Panc1 (cell line): Measurements from ENCODE around the gene ANTXR2. TPM values are rescaled to one million over a fixed set of nuclear protein-coding genes. Genes with fewer than 3 reads are reported as not detected.

Experiments used
- ATAC-seq: fragments of 200-7000 bp; cut with Tn5 transposase; 2 replicates; pipeline ENCODE4 v1.9.1; 2020; ENCODE audit warnings: mild to moderate bottlenecking, moderate library complexity
- BruUV-seq: library from RNA; stranded (reverse); fragments of 400-500 nt; replicated peaks from 2 replicates; lab custom pipeline; 2021; lab: Mats Ljungman, UMichigan
- CTCF ChIA-PET: fragments of 300-600 bp; sonication (Branson Sonifier 250); formaldehyde crosslinking; loops from one replicate; lab custom pipeline; 2022; ENCODE audit warnings: antibody characterized with exemption; lab: Charles Lee
- POLR2A ChIA-PET: fragments of 300-600 bp; sonication (Branson Sonifier 250); formaldehyde crosslinking; loops from one replicate; lab custom pipeline; 2022; ENCODE audit warnings: antibody characterized with exemption; lab: Charles Lee
- DNase-seq: peaks from one replicate; pipeline ENCODE4 v3.0.0-alpha.2; 2010; ENCODE audit warnings: low read depth, low spot score
- H3K27ac ChIP-seq: 2 replicates; pipeline ENCODE4 v1.5.1; 2011; ENCODE audit warnings: mild to moderate bottlenecking, low read length, inconsistent platforms
- H3K27me3 ChIP-seq: fragments of 200-500 bp; sonication (Bioruptor generic); 2 replicates; pipeline ENCODE4 v1.6.0; 2014; ENCODE audit warnings: low read length, inconsistent platforms; ENCODE audit not compliant: control insufficient read depth, insufficient read depth
- H3K36me3 ChIP-seq: fragments of 200-500 bp; sonication (Bioruptor generic); 2 replicates; pipeline ENCODE4 v1.5.1; 2014; ENCODE audit warnings: inconsistent platforms, mild to moderate bottlenecking, low read length, moderate library complexity; ENCODE audit not compliant: control insufficient read depth, insufficient read depth
- H3K4me1 ChIP-seq: 2 replicates; pipeline ENCODE4 v1.5.1; 2011; ENCODE audit warnings: inconsistent platforms, mild to moderate bottlenecking, low read length, moderate library complexity; ENCODE audit not compliant: control insufficient read depth, insufficient read depth
- H3K4me3 ChIP-seq, 2 experiments: 2 replicates each; pipeline ENCODE4 v1.5.1; 2011 to 2012; ENCODE audit warnings: low read depth in 2 of 2, low read length in 2 of 2, mild to moderate bottlenecking in 2 of 2, inconsistent platforms in 1 of 2, moderate library complexity in 1 of 2
- H3K9me3 ChIP-seq: fragments of 200-500 bp; sonication (Bioruptor generic); 2 replicates; pipeline ENCODE4 v1.5.1; 2014; ENCODE audit warnings: low read depth, mild to moderate bottlenecking, inconsistent platforms, low read length, moderate library complexity; ENCODE audit not compliant: control insufficient read depth, insufficient read depth
- POLR2AphosphoS5 ChIP-seq: IDR thresholded peaks from 2 replicates; pipeline ENCODE4 v1.6.1; 2012; ENCODE audit warnings: mild to moderate bottlenecking, low read depth, low read length, moderate library complexity
- SIN3A ChIP-seq: IDR thresholded peaks from 2 replicates; pipeline ENCODE4 v1.6.1; 2012; ENCODE audit warnings: low read depth, mild to moderate bottlenecking, low read length, moderate library complexity, borderline replicate concordance; ENCODE audit not compliant: insufficient read depth
- TCF7L2 ChIP-seq: IDR thresholded peaks from 2 replicates; pipeline ENCODE4 v1.6.1; 2011; ENCODE audit warnings: mild to moderate bottlenecking, low read depth, low read length, inconsistent platforms
- in situ Hi-C: cut with HindIII; loops from 2 replicates; pipeline ENCODE4 v1.10.0; 2016; ENCODE audit warnings: low sequenced_read_pairs, low pct_unique_long_range_greater_than_20kb
- intact Hi-C: fragments of 100-400 bp; cut with micrococcal nuclease; formaldehyde crosslinking; loops from one replicate; pipeline ENCODE4 v1.10.0; 2022; ENCODE audit not compliant: unreplicated experiment
- total RNA-seq: library from RNA; stranded (reverse); gene quantifications from one replicate; pipeline ENCODE4 v1.2.1, GENCODE V29; 2021; ENCODE audit not compliant: unreplicated experiment
- TF ChIP-seq, protein P1 (sequence below): fragments of 450-650 bp; IDR thresholded peaks from 2 replicates; pipeline ENCODE4 v1.5.1; 2017; ENCODE audit warnings: mild to moderate bottlenecking
- TF ChIP-seq, protein P2 (sequence below), 2 experiments: IDR thresholded peaks; 2 replicates each; pipeline ENCODE4 v1.6.1; 2011 to 2012; ENCODE audit warnings: low read depth in 2 of 2, control low read depth in 1 of 2, low read length in 1 of 2, mild to moderate bottlenecking in 1 of 2, moderate library complexity in 1 of 2; ENCODE audit not compliant: insufficient read depth in 1 of 2

The ANTXR2 gene
- total RNA-seq, 1 experiment from 2014 or later = 27.8 TPM

DNA sequence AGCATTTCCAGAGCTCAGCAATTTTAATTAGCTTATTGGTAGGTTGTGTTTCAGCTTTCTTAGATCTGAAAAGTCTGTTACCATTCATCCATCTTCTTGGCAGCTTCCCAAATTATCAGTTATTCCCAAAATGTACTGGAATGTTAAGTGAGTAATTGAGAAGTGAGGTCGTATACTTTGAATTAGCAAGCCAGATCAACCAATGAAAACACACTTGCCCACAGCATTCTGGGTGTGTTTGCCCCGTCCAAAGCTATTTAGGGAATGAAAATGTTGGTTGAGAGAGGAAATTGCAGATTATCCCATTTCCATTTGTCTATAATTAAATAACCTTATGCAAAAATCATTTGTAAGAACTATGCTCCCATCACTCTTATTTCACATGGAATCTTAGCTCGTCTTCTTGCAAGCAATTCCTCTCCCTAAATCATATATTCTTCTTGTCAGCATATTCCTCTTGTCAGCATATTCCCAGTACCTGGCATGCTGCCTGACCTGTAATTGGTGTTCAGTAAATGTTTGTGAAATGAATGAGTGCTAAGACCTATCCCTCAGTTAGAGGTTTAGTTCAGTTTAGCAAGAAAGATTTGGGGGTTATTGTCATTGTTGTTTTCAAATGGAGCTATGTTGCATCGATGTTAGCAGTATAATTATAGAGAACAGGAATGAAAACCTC, 23.3 kb upstream of the ANTXR2 start:
- ChIA-PET POLR2A (no interaction called here), CTCF (no interaction called here)
- no peak overlapping the region for H3K4me3 ChIP-seq
- intact Hi-C loops = no loop called here
- DNase-seq = no peak
- no peaks in the 10 kb centered on the region for H3K9me3 ChIP-seq
- H3K27ac ChIP-seq = no peak overlapping the region
- BruUV-seq = no TSS peak
- in situ Hi-C loops = no loop called here
- H3K4me1 ChIP-seq = no peaks in the 10 kb centered on the region
- H3K27me3 ChIP-seq = no peaks in the 10 kb centered on the region
- no peak for ATAC-seq
- TF ChIP-seq POLR2AphosphoS5 (no peak), SIN3A (no peak), TCF7L2 (no peak)
- TF ChIP-seq, protein P1, sequence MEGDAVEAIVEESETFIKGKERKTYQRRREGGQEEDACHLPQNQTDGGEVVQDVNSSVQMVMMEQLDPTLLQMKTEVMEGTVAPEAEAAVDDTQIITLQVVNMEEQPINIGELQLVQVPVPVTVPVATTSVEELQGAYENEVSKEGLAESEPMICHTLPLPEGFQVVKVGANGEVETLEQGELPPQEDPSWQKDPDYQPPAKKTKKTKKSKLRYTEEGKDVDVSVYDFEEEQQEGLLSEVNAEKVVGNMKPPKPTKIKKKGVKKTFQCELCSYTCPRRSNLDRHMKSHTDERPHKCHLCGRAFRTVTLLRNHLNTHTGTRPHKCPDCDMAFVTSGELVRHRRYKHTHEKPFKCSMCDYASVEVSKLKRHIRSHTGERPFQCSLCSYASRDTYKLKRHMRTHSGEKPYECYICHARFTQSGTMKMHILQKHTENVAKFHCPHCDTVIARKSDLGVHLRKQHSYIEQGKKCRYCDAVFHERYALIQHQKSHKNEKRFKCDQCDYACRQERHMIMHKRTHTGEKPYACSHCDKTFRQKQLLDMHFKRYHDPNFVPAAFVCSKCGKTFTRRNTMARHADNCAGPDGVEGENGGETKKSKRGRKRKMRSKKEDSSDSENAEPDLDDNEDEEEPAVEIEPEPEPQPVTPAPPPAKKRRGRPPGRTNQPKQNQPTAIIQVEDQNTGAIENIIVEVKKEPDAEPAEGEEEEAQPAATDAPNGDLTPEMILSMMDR = no peak
- TF ChIP-seq, protein P2, sequence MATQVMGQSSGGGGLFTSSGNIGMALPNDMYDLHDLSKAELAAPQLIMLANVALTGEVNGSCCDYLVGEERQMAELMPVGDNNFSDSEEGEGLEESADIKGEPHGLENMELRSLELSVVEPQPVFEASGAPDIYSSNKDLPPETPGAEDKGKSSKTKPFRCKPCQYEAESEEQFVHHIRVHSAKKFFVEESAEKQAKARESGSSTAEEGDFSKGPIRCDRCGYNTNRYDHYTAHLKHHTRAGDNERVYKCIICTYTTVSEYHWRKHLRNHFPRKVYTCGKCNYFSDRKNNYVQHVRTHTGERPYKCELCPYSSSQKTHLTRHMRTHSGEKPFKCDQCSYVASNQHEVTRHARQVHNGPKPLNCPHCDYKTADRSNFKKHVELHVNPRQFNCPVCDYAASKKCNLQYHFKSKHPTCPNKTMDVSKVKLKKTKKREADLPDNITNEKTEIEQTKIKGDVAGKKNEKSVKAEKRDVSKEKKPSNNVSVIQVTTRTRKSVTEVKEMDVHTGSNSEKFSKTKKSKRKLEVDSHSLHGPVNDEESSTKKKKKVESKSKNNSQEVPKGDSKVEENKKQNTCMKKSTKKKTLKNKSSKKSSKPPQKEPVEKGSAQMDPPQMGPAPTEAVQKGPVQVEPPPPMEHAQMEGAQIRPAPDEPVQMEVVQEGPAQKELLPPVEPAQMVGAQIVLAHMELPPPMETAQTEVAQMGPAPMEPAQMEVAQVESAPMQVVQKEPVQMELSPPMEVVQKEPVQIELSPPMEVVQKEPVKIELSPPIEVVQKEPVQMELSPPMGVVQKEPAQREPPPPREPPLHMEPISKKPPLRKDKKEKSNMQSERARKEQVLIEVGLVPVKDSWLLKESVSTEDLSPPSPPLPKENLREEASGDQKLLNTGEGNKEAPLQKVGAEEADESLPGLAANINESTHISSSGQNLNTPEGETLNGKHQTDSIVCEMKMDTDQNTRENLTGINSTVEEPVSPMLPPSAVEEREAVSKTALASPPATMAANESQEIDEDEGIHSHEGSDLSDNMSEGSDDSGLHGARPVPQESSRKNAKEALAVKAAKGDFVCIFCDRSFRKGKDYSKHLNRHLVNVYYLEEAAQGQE (IDR thresholded peaks at IDR 0.05; ENCODE audit: insufficient read depth in 1 of 2, low read depth in 2 of 2, low read length in 1 of 2) = no peak
- H3K36me3 ChIP-seq = no peaks in the 10 kb centered on the region

DNA sequence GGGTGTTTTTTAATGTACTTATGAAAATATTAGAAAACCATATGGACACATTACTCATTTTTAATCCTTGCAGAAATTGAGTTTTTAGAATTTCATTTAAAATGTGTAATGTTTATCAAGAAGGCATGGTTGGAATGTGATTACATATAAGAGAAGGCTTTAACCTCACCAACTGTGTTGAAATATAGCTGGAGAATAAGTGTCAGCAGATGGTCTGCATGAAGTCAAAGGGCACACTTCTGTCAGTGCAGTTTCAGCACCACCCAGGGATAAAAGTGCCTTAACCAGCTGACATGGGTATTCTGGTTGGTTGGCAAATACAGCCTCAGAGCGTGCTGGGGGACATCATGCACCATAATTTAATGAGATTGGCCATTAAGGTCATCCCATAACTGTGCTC, 21.2 kb upstream of the ANTXR2 start:
- Histone ChIP-seq H3K36me3 (no peaks in the 10 kb centered on the region), H3K4me3 (no peak overlapping the region), H3K9me3 (no peaks in the 10 kb centered on the region), H3K27ac (no peak overlapping the region), H3K4me1 (no peaks in the 10 kb centered on the region), H3K27me3 (no peaks in the 10 kb centered on the region)
- DNase-seq = no peak
- BruUV-seq = no TSS peak
- no peak for ATAC-seq
- ChIA-PET POLR2A (interaction anchor here (0.6 kb wide), 1 partner anchor 120 kb away, joined by 5 read pairs; no protein-coding TSS in a partner anchor), CTCF (no interaction called here)
- TF ChIP-seq SIN3A (no peak), TCF7L2 (no peak), POLR2AphosphoS5 (no peak)
- TF ChIP-seq, protein P2 (IDR thresholded peaks at IDR 0.05; ENCODE audit: insufficient read depth in 1 of 2, low read depth in 2 of 2, low read length in 1 of 2) = no peak
- in situ Hi-C loops (no loop called here), intact Hi-C loops (no loop called here)
